WERI-Rb-1 (cell line): ENCODE results near the gene UGT1A7.

Experiments
- DNase-seq: peaks from one replicate; pipeline ENCODE4 v3.0.0-alpha.2; 2020
- H3K27ac ChIP-seq: fragments of 250-450 bp; sonication (Bioruptor Pico); 2 replicates; pipeline ENCODE4 v1.5.1; 2020; ENCODE audit warnings: mild to moderate bottlenecking, moderate library complexity
- H3K27me3 ChIP-seq: fragments of 250-450 bp; sonication (Bioruptor Pico); 2 replicates; pipeline ENCODE4 v1.5.1; 2021; ENCODE audit warnings: mild to moderate bottlenecking, low read depth, moderate library complexity; ENCODE audit not compliant: insufficient read depth, severe bottlenecking
- H3K36me3 ChIP-seq: fragments of 250-450 bp; sonication (Bioruptor Pico); 2 replicates; pipeline ENCODE4 v1.5.1; 2020; ENCODE audit warnings: mild to moderate bottlenecking, moderate library complexity
- H3K4me3 ChIP-seq: 2 replicates; pipeline ENCODE4 v1.5.1; 2011; ENCODE audit warnings: low read depth, mild to moderate bottlenecking, control low read depth, low read length
- H3K9me3 ChIP-seq: fragments of 250-450 bp; sonication (Bioruptor Pico); 2 replicates; pipeline ENCODE4 v1.5.1; 2021; ENCODE audit warnings: mild to moderate bottlenecking, moderate library complexity; ENCODE audit not compliant: severe bottlenecking
- TF ChIP-seq, protein P1 (sequence below): IDR thresholded peaks from 2 replicates; pipeline ENCODE4 v1.5.1; 2011; ENCODE audit warnings: low read depth, mild to moderate bottlenecking, control low read depth, inconsistent platforms, low read length

The UGT1A7 gene

GRCh38 chr2:233772583-233772982, 90.9 kb downstream of the UGT1A7 start:
- TF ChIP-seq, protein P1, sequence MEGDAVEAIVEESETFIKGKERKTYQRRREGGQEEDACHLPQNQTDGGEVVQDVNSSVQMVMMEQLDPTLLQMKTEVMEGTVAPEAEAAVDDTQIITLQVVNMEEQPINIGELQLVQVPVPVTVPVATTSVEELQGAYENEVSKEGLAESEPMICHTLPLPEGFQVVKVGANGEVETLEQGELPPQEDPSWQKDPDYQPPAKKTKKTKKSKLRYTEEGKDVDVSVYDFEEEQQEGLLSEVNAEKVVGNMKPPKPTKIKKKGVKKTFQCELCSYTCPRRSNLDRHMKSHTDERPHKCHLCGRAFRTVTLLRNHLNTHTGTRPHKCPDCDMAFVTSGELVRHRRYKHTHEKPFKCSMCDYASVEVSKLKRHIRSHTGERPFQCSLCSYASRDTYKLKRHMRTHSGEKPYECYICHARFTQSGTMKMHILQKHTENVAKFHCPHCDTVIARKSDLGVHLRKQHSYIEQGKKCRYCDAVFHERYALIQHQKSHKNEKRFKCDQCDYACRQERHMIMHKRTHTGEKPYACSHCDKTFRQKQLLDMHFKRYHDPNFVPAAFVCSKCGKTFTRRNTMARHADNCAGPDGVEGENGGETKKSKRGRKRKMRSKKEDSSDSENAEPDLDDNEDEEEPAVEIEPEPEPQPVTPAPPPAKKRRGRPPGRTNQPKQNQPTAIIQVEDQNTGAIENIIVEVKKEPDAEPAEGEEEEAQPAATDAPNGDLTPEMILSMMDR, result no peak

DNA sequence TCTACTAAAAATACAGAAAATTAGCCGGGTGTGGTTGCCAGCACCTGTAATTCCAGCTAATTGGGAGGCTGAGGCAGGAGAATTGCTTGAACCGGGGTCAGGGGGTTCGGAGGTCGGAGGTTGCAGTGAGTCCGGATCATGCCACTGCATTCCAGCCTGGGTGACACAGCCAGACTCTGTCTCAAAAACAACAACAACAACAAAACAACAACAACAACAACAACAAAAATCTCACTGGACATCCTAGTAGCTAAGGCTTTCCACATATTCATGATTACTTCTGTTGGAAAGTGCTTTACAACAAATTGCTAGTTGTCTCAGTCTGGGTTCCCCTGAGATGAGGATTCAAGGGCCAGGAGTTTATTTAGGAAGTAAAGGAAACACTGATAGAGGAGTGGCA, 92.2 kb downstream of the UGT1A7 start:
- TF ChIP-seq, protein P1, result no peak

More at GRCh38 chr2:233772583-233772982, 90.9 kb downstream of the UGT1A7 start:
- Histone ChIP-seq H3K36me3 (no peaks in the 10 kb centered on the region), H3K27me3 (no peaks in the 10 kb centered on the region), H3K27ac (no peak overlapping the region), H3K4me3 (no peak overlapping the region), H3K9me3 (peaks cover 2% of the 10 kb centered on the region)
- DNase-seq, result no peak

GRCh38 chr2:233775414-233775813, 93.7 kb downstream of the UGT1A7 start:
- no peaks in the 10 kb centered on the region for H3K36me3 ChIP-seq
- no peak overlapping the region for H3K27ac ChIP-seq
- no peak overlapping the region for H3K4me3 ChIP-seq
- TF ChIP-seq, protein P1, result no peak
- no peak for DNase-seq
- H3K27me3 ChIP-seq, result no peaks in the 10 kb centered on the region
- peaks cover 2% of the 10 kb centered on the region for H3K9me3 ChIP-seq

More for the DNA sequence above, 92.2 kb downstream of the UGT1A7 start:
- H3K27ac ChIP-seq, result no peak overlapping the region
- H3K4me3 ChIP-seq, result no peak overlapping the region
- H3K27me3 ChIP-seq, result no peaks in the 10 kb centered on the region
- peaks cover 2% of the 10 kb centered on the region for H3K9me3 ChIP-seq
- DNase-seq, result no peak
- H3K36me3 ChIP-seq, result no peaks in the 10 kb centered on the region

DNA sequence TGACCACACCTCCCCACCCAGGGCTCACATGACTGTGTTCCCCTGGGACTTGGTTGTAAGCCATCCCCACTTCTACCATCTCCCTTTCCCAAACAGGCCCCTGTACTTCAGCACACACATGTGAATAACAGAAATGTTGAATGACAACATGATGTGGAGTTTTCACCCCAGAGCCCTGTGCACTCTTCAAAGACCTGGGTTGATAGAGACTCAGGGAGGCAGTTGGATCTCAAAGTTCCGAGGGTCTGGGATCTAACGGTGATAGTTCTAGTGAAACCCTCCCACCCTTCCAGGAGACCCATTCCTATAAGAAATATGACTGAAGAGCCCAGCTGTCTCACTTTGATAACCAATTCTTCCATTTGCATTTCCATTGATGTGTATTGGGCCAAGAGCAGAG, 96.3 kb downstream of the UGT1A7 start, which contains the start of gene MROH2A:
TSS of gene MROH2A (plus strand) at position 301 of the 400 bp plus-strand sequence. CDS start 1,029 bp downstream, outside the sequence.
- peaks cover 2% of the 10 kb centered on the region for H3K9me3 ChIP-seq
- TF ChIP-seq, protein P1, result no peak
- no peak for DNase-seq
- H3K4me3 ChIP-seq, result no peak within 1 kb of the TSS
- no peaks in the 10 kb centered on the region for H3K27me3 ChIP-seq
- H3K27ac ChIP-seq, result no peak within 1 kb of the TSS
- no peaks in the 10 kb centered on the region for H3K36me3 ChIP-seq

- Histone ChIP-seq H3K9me3 (peaks cover 2% of the 10 kb centered on the region), H3K27me3 (no peaks in the 10 kb centered on the region), H3K36me3 (no peaks in the 10 kb centered on the region), H3K27ac (no peak overlapping the region), H3K4me3 (no peak overlapping the region)
- DNase-seq, result no peak
- TF ChIP-seq, protein P1, result no peak
These were observed 98.0 kb downstream of the UGT1A7 start for GRCh38 chr2:233779722-233780121.

DNA sequence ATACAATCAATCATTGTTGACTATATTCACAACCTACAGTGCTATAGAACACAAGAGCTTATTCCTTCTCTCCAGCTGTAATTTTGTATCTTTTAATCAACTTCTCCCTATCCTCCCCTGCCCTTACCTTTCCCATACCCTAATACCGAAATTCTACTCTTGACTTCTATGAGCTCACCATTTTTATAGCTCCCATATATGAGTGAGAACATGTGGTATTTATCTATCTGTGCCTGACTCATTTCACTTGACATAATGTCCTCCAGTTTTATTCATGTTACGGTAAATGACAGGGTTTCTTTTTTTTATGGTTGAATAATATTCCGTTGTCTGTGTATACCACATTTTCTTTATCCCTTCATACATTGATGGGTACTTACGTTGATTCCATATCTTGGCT, 99.1 kb downstream of the UGT1A7 start:
- H3K4me3 ChIP-seq, result no peak overlapping the region
- H3K27ac ChIP-seq, result no peak overlapping the region
- TF ChIP-seq, protein P1, result no peak
- H3K9me3 ChIP-seq, result peaks cover 2% of the 10 kb centered on the region
- DNase-seq, result no peak
- no peaks in the 10 kb centered on the region for H3K36me3 ChIP-seq
- H3K27me3 ChIP-seq, result no peaks in the 10 kb centered on the region
